Activated CD4-positive, alpha-beta T cell treated with anti-CD3 and anti-CD28 coated beads, Interleukin-2, amount 10 ng/mL, durations not matched to agents 24 days and 14 days (primary cell): ENCODE data around the gene PRR23A. TPM values are rescaled to one million over a fixed set of nuclear protein-coding genes. Genes with fewer than 3 reads are reported as not detected.
"Not testable (repeated sequence)": the region's sequence is repeated elsewhere in the genome, so short reads cannot be mapped to it uniquely, and the experiment has no call there.

Source experiments
- DNase-seq: peaks from one replicate; pipeline ENCODE4 v3.0.0; 2022
- H3K27ac Mint-ChIP-seq: one replicate; pipeline ENCODE4 v1.8.0; 2022; ENCODE audit warnings: mild to moderate bottlenecking, mixed read lengths
- H3K27me3 Mint-ChIP-seq: one replicate; pipeline ENCODE4 v1.8.0; 2022; ENCODE audit warnings: mixed read lengths
- H3K36me3 Mint-ChIP-seq: one replicate; pipeline ENCODE4 v1.8.0; 2022; ENCODE audit warnings: low read depth, mild to moderate bottlenecking, mixed read lengths
- H3K4me1 Mint-ChIP-seq: one replicate; pipeline ENCODE4 v1.8.0; 2021; ENCODE audit warnings: mixed read lengths
- H3K4me3 Mint-ChIP-seq: one replicate; pipeline ENCODE4 v1.8.0; 2022; ENCODE audit warnings: mild to moderate bottlenecking, moderate library complexity, mixed read lengths
- H3K9me3 Mint-ChIP-seq: one replicate; pipeline ENCODE4 v1.8.0; 2021; ENCODE audit warnings: mixed read lengths
- intact Hi-C: fragments of 100-400 bp; cut with micrococcal nuclease; formaldehyde crosslinking; loops from one replicate; pipeline ENCODE4 v1.15.1; 2023
- total RNA-seq: library from RNA; stranded (reverse); gene quantifications from 2 replicates; pipeline ENCODE4 v1.2.3, GENCODE V29; 2022

PRR23A gene
- total RNA-seq, result not detected in 2 replicates

GRCh38 chr3:139006051-139006716, at the start of gene PRR23A:
Gene PRR23A (minus strand): TSS chr3:139006268. CDS start chr3:139006268, 0 bp downstream.
- Mint-ChIP-seq H3K36me3 (no peaks in the 10 kb centered on the region), H3K9me3 (peaks cover 12% of the 10 kb centered on the region), H3K27ac (no peak within 1 kb of the TSS), H3K4me3 (no peak within 1 kb of the TSS), H3K4me1 (no peaks in the 10 kb centered on the region), H3K27me3 (no peaks in the 10 kb centered on the region)
- intact Hi-C loops, result no loop called here
- no peak for DNase-seq

GRCh38 chr3:139052802-139053600, 46.9 kb upstream of the PRR23A start:
- H3K36me3 Mint-ChIP-seq, result no peaks in the 10 kb centered on the region
- DNase-seq, result no peak
- no peak overlapping the region for H3K27ac Mint-ChIP-seq
- intact Hi-C loops, result no loop called here
- H3K27me3 Mint-ChIP-seq, result no peaks in the 10 kb centered on the region
- no peaks in the 10 kb centered on the region for H3K4me1 Mint-ChIP-seq
- no peak overlapping the region for H3K4me3 Mint-ChIP-seq
- H3K9me3 Mint-ChIP-seq, result peaks cover 20% of the 10 kb centered on the region

- H3K27me3 Mint-ChIP-seq, result no peaks in the 10 kb centered on the region
- no peaks in the 10 kb centered on the region for H3K4me1 Mint-ChIP-seq
- intact Hi-C loops, result no loop called here
- H3K4me3 Mint-ChIP-seq, result no peak within 1 kb of the TSS
- no peak for DNase-seq
- no peak within 1 kb of the TSS for H3K27ac Mint-ChIP-seq
- H3K36me3 Mint-ChIP-seq, result no peaks in the 10 kb centered on the region
- no peaks in the 10 kb centered on the region for H3K9me3 Mint-ChIP-seq
Measured at GRCh38 chr3:139044366-139045210, 38.5 kb upstream of the PRR23A start, which contains the start of gene PRR23C. Gene PRR23C (minus strand): TSS chr3:139044892. CDS start chr3:139044620, 272 bp downstream.

- no peaks in the 10 kb centered on the region for H3K27me3 Mint-ChIP-seq
- H3K27ac Mint-ChIP-seq, result no peak overlapping the region
- H3K4me1 Mint-ChIP-seq, result no peaks in the 10 kb centered on the region
- intact Hi-C loops, result no loop called here
- no peaks in the 10 kb centered on the region for H3K9me3 Mint-ChIP-seq
- no peak overlapping the region for H3K4me3 Mint-ChIP-seq
- no peaks in the 10 kb centered on the region for H3K36me3 Mint-ChIP-seq
- DNase-seq, result no peak
Measured at GRCh38 chr3:139043554-139044365, 37.7 kb upstream of the PRR23A start.

- H3K4me3 Mint-ChIP-seq, result no peak overlapping the region
- intact Hi-C loops, result no loop called here
- H3K4me1 Mint-ChIP-seq, result no peaks in the 10 kb centered on the region
- DNase-seq, result no peak
- no peaks in the 10 kb centered on the region for H3K9me3 Mint-ChIP-seq
- no peak overlapping the region for H3K27ac Mint-ChIP-seq
- no peaks in the 10 kb centered on the region for H3K36me3 Mint-ChIP-seq
- no peaks in the 10 kb centered on the region for H3K27me3 Mint-ChIP-seq
Measured at GRCh38 chr3:139037478-139037877, 31.4 kb upstream of the PRR23A start.

- Mint-ChIP-seq H3K27ac (no peak overlapping the region), H3K4me1 (no peaks in the 10 kb centered on the region), H3K36me3 (no peaks in the 10 kb centered on the region), H3K27me3 (no peaks in the 10 kb centered on the region), H3K9me3 (no peaks in the 10 kb centered on the region), H3K4me3 (no peak overlapping the region)
- intact Hi-C loops, result no loop called here
- no peak for DNase-seq
Measured at GRCh38 chr3:139032326-139033002, 26.4 kb upstream of the PRR23A start.

GRCh38 chr3:139030576-139030975, 24.5 kb upstream of the PRR23A start:
- H3K27ac Mint-ChIP-seq, H3K4me3 Mint-ChIP-seq, H3K9me3 Mint-ChIP-seq, DNase-seq, intact Hi-C loops, H3K36me3 Mint-ChIP-seq, H3K4me1 Mint-ChIP-seq, H3K27me3 Mint-ChIP-seq: not testable (repeated sequence)

- intact Hi-C loops, result no loop called here
- Mint-ChIP-seq H3K4me3 (no peak overlapping the region), H3K9me3 (no peaks in the 10 kb centered on the region), H3K27me3 (no peaks in the 10 kb centered on the region), H3K4me1 (no peaks in the 10 kb centered on the region), H3K27ac (no peak overlapping the region), H3K36me3 (no peaks in the 10 kb centered on the region)
- DNase-seq, result no peak
Measured at GRCh38 chr3:139024968-139025367, 18.9 kb upstream of the PRR23A start.

GRCh38 chr3:139020868-139021234, 14.8 kb upstream of the PRR23A start, which contains the start of gene PRR23B:
Gene PRR23B (minus strand): TSS chr3:139020926. CDS start chr3:139020661, 265 bp downstream.
- no peak for DNase-seq
- intact Hi-C loops, result no loop called here

GRCh38 chr3:139020036-139020867, 14.2 kb upstream of the PRR23A start:
- no peaks in the 10 kb centered on the region for H3K36me3 Mint-ChIP-seq
- no peak for DNase-seq
- H3K27me3 Mint-ChIP-seq, result no peaks in the 10 kb centered on the region
- H3K4me1 Mint-ChIP-seq, result no peaks in the 10 kb centered on the region
- no peak overlapping the region for H3K27ac Mint-ChIP-seq
- intact Hi-C loops, result no loop called here
- peaks cover 6% of the 10 kb centered on the region for H3K9me3 Mint-ChIP-seq
- no peak overlapping the region for H3K4me3 Mint-ChIP-seq

More at GRCh38 chr3:139020868-139021234, 14.8 kb upstream of the PRR23A start, which contains the start of gene PRR23B:
- Mint-ChIP-seq H3K36me3 (no peaks in the 10 kb centered on the region), H3K4me1 (no peaks in the 10 kb centered on the region), H3K27ac (no peak within 1 kb of the TSS), H3K27me3 (no peaks in the 10 kb centered on the region), H3K4me3 (no peak within 1 kb of the TSS), H3K9me3 (peaks cover 6% of the 10 kb centered on the region)

- intact Hi-C loops, result no loop called here
- no peaks in the 10 kb centered on the region for H3K27me3 Mint-ChIP-seq
- H3K27ac Mint-ChIP-seq, result no peak overlapping the region
- H3K4me1 Mint-ChIP-seq, result no peaks in the 10 kb centered on the region
- DNase-seq, result no peak
- H3K9me3 Mint-ChIP-seq, result peaks cover 10% of the 10 kb centered on the region
- H3K36me3 Mint-ChIP-seq, result no peaks in the 10 kb centered on the region
- no peak overlapping the region for H3K4me3 Mint-ChIP-seq
Measured at GRCh38 chr3:139016430-139017048, 10.5 kb upstream of the PRR23A start.
